A673 (cell line): ENCODE measurements around the gene SLC17A7. TPM values are rescaled to one million over a fixed set of nuclear protein-coding genes. Genes with fewer than 3 reads are reported as not detected.

Source experiments
- BruUV-seq: library from RNA; stranded (reverse); fragments of 400-500 nt; replicated peaks from 2 replicates; lab custom pipeline; 2021; lab: Mats Ljungman, UMichigan
- CTCF ChIA-PET: fragments of 300-600 bp; sonication (Branson Sonifier 250); formaldehyde crosslinking; loops from one replicate; lab custom pipeline; 2022; ENCODE audit warnings: antibody characterized with exemption; lab: Charles Lee
- POLR2A ChIA-PET: fragments of 300-600 bp; sonication (Branson Sonifier 250); formaldehyde crosslinking; loops from one replicate; lab custom pipeline; 2022; ENCODE audit warnings: antibody characterized with exemption; ENCODE audit not compliant: low non-redundant PET; lab: Charles Lee
- DNase-seq: peaks from one replicate; pipeline ENCODE4 v3.0.0-alpha.2; 2015; ENCODE audit warnings: low spot score
- H3K27ac ChIP-seq: fragments of 200-600 bp; sonication (generic); 2 replicates; pipeline ENCODE4 v1.5.1; 2016; ENCODE audit warnings: mixed run types, low read depth, mild to moderate bottlenecking, mixed read lengths, antibody characterized with exemption, low read length; ENCODE audit not compliant: poor library complexity, severe bottlenecking
- H3K27me3 ChIP-seq: fragments of 200-600 bp; sonication (generic); replicated peaks from 2 replicates; pipeline ENCODE4 v1.6.1; 2017; ENCODE audit warnings: mixed run types, low read depth, mild to moderate bottlenecking, mixed read lengths, antibody characterized with exemption, low read length; ENCODE audit not compliant: insufficient read depth, poor library complexity
- H3K36me3 ChIP-seq: fragments of 200-600 bp; sonication (generic); 2 replicates; pipeline ENCODE4 v1.6.1; 2016; ENCODE audit warnings: mixed run types, mild to moderate bottlenecking, mixed read lengths, antibody characterized with exemption, low read length; ENCODE audit not compliant: insufficient read depth, poor library complexity, severe bottlenecking
- H3K4me1 ChIP-seq: fragments of 200-600 bp; sonication (generic); 2 replicates; pipeline ENCODE4 v1.6.1; 2017; ENCODE audit warnings: mixed run types, mild to moderate bottlenecking, mixed read lengths, antibody characterized with exemption, low read length; ENCODE audit not compliant: insufficient read depth, poor library complexity, severe bottlenecking
- H3K4me3 ChIP-seq: fragments of 200-600 bp; sonication (generic); 2 replicates; pipeline ENCODE4 v1.5.1; 2016; ENCODE audit warnings: low read depth, mixed run types, mild to moderate bottlenecking, mixed read lengths, low read length; ENCODE audit not compliant: poor library complexity, severe bottlenecking
- H3K9me3 ChIP-seq: fragments of 200-600 bp; sonication (generic); 2 replicates; pipeline ENCODE4 v1.6.1; 2016; ENCODE audit warnings: mixed run types, low read depth, mild to moderate bottlenecking, mixed read lengths, antibody characterized with exemption, low read length; ENCODE audit not compliant: poor library complexity, severe bottlenecking
- CTCF ChIP-seq: fragments of 300-800, 200-600 bp; sonication (generic); conservative IDR thresholded peaks from 2 replicates; pipeline ENCODE4 v1.5.1; 2017; ENCODE audit warnings: low read depth, mild to moderate bottlenecking, antibody characterized with exemption, low read length, moderate library complexity, mixed read lengths
- EZH2 ChIP-seq: fragments of 200-600 bp; sonication (generic); IDR thresholded peaks from 2 replicates; pipeline ENCODE4 v1.6.1; 2017; ENCODE audit warnings: borderline replicate concordance, low read depth, mild to moderate bottlenecking, mixed read lengths, antibody characterized with exemption, low read length; ENCODE audit not compliant: poor library complexity, severe bottlenecking
- intact Hi-C: fragments of 100-400 bp; cut with micrococcal nuclease; formaldehyde crosslinking; loops from one replicate; pipeline ENCODE4 v1.10.0; 2022; ENCODE audit not compliant: unreplicated experiment
- total RNA-seq: library from RNA; stranded (reverse); gene quantifications from 2 replicates; pipeline ENCODE4 v1.2.3, GENCODE V29; 2021

The SLC17A7 gene
- total RNA-seq, 1 experiment from 2014 or later: 1.7 TPM

DNA sequence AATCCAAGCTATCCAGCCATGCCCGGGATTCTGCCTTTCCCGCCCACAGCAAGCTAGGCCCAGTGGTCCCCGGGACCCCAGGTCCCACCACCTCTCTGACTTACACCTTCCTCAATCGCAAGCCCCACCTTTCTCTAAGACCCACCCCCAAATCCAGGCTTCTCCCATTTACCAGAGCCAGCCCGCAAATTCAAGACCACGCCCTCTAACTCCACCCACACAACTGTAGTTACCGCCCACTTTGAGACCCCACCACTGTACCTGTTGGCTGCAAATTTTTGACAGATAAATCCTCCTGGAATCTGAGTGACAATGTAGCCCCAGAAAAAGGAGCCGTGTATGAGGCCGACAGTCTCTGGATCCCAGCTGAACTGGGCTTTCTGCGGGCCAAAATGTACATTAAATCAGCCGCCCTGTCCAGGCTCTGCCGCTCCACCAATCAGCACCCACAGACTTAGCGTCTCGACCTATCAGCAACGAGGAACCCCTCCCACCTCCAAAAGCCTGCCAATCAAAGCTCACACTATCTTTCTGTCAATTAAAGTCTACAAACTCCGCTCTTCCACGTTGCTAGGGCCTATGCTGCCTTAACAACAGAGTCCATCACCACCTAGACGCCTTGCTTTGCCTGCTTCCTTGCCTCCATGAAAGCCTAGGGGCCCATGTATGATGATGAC lies 6.3 kb downstream of the SLC17A7 start:
- CTCF ChIA-PET: no interaction called here

GRCh38 chr19:49433240-49433901 lies 8.0 kb downstream of the SLC17A7 start:
- H3K27me3 ChIP-seq: peaks cover 11% of the 10 kb centered on the region
- H3K4me1 ChIP-seq: no peaks in the 10 kb centered on the region
- H3K27ac ChIP-seq: no peak overlapping the region
- CTCF ChIA-PET: no interaction called here
- H3K36me3 ChIP-seq: no peaks in the 10 kb centered on the region
- H3K9me3 ChIP-seq: no peaks in the 10 kb centered on the region
- no peak for DNase-seq
- POLR2A ChIA-PET: no interaction called here
- no peak overlapping the region for H3K4me3 ChIP-seq
- TF ChIP-seq CTCF (no peak), EZH2 (no peak)
- intact Hi-C loops: no loop called here
- no TSS peak for BruUV-seq

More for the DNA sequence above, 6.3 kb downstream of the SLC17A7 start:
- H3K27ac ChIP-seq: no peak overlapping the region
- intact Hi-C loops: no loop called here
- no peaks in the 10 kb centered on the region for H3K36me3 ChIP-seq
- peaks cover 24% of the 10 kb centered on the region for H3K27me3 ChIP-seq
- no peak for TF ChIP-seq EZH2
- TF ChIP-seq CTCF: no peak
- H3K4me3 ChIP-seq: no peak overlapping the region
- no peaks in the 10 kb centered on the region for H3K4me1 ChIP-seq
- no TSS peak for BruUV-seq
- POLR2A ChIA-PET: no interaction called here
- no peak for DNase-seq
- H3K9me3 ChIP-seq: no peaks in the 10 kb centered on the region

DNA sequence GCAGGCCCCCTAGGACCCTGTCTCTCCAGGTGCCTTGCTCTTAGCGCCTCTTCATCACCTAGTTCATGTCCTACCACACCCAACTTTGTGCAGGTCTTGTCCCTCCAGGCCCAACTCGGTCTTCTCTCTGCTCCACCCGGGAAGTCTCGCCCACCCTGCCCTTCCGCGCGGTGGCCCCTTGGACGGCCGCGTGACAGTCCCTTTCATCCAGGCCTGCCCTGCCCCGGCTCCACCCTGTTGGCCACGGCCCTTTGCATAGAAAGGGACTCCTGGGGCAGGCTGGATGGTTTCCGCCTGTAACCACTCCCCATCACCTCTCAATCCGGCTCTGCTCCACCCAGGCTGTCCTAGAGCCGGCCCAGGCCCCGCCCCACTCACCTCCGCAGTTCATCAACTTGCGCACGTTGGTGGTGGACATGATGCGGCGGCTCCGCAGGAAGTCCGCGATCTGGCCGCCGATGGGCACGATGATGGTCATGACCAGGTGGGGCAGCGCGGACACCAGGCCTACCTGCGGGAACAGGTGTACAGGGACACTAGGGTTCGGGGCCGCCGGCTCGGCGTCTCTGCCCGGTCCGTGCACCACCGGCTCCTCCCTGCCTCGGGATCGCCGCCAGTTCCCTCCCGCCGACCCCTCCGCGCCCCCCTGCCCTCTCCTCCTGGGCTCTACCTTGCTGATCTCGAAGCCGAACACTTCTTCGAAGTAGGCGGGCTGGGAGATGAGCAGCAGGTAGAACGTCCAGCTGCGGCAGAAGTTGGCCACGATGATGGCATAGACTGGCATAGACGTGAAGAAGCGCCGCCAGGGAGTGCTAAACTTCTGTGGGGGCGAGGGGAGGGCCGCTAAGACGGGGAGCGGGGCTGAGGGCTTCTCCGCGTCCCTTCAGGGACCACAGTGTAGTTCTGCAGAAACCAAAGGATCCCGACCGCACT lies 8.9 kb downstream of the SLC17A7 start:
- CTCF ChIA-PET: interaction anchor here (0.7 to 1.0 kb wide), 2 partner anchors 9 to 676 kb away, joined by 3 to 4 read pairs; partner anchors contain the start of gene SLC17A7
- POLR2A ChIA-PET: no interaction called here
- no peak for DNase-seq
- no peak overlapping the region for H3K4me3 ChIP-seq
- H3K36me3 ChIP-seq: no peaks in the 10 kb centered on the region
- H3K4me1 ChIP-seq: no peaks in the 10 kb centered on the region
- no peak for TF ChIP-seq EZH2
- TF ChIP-seq CTCF: no peak
- H3K27ac ChIP-seq: no peak overlapping the region
- intact Hi-C loops: no loop called here
- peaks cover 13% of the 10 kb centered on the region for H3K27me3 ChIP-seq
- BruUV-seq: no TSS peak
- H3K9me3 ChIP-seq: no peaks in the 10 kb centered on the region
